DOHH2 (cell line): ENCODE measurements around the gene LGALS7.

Experiments used
- CTCF ChIP-seq: fragments of 200-600 bp; sonication (generic); IDR thresholded peaks from one replicate; pipeline ENCODE4 v1.5.1; 2014; ENCODE audit warnings: antibody characterized with exemption, mild to moderate bottlenecking, low read depth, low read length; ENCODE audit not compliant: poor library complexity, severe bottlenecking
- EZH2phosphoT487 ChIP-seq: fragments of 200-600 bp; sonication (generic); IDR thresholded peaks from 2 replicates; pipeline ENCODE4 v1.6.1; 2017; ENCODE audit warnings: borderline replicate concordance, mild to moderate bottlenecking, antibody characterized with exemption, low read length, moderate library complexity, mixed read lengths

GRCh38 chr19:38806371-38806770 lies 33.1 kb upstream of the LGALS7 start:
- TF ChIP-seq CTCF (no peak), EZH2phosphoT487 (no peak)
